ENCODE data around the gene APCDD1L. TPM values are rescaled to one million over a fixed set of nuclear protein-coding genes. Genes with fewer than 3 reads are reported as not detected.
A peak's percentile ranks its signal among the peaks of the same experiment; 100 is the strongest.

APCDD1L gene
- total and polyA plus RNA-seq, 2 of the 8 experiments (the other 6 are each of a cell fraction or from before 2014, with no cell fraction given) = 0.83 to 3.1 TPM

DNA sequence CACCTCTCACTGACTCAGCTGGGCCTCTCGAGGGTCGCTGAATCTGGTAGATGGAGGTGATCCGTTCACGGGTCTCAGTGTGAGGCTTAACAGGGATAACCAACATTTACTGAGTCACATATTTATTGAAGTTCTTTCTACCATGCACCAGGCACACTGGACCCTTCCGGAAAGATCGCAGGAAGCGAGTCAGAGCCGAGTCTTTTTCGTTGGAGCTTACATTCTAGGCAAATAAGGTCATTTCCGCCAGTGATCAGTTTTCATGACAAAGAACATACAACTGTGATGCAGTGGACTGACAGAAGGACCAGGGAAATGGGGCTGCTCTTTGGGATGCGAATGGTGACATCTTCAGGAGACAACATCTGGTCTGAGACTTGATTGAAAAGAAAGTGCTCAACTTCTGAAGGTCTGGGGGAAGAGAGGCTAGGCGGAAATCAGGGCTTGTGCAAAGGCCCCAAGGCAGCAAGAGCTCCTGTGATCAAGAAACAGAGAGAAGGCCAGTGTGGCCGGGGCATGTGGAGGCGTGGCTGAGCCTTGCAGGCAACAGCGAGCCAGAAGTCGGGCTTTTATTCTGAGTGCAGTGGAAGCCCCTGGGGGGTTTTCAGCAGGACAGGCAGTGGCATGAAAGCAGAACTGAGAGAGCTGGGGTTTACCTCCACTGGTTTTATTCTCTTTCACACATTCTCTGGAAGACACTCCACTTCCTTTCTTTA lies 56.7 kb downstream of the APCDD1L start:
- H3K56ac ChIP-seq (replicated peaks; ENCODE audit: insufficient read length, low read depth, low read length) = no peak overlapping the region
- ChIA-PET POLR2A (ENCODE audit: partially characterized antibody) (interaction anchor here (0.6 kb wide), 1 partner anchor 187 kb away, joined by 3 read pairs; no protein-coding TSS in a partner anchor), CTCF (ENCODE audit: partially characterized antibody) (interaction anchor here (0.9 to 2.7 kb wide), 3 partner anchors 12 to 266 kb away, joined by 3 to 15 read pairs (median 4); no protein-coding TSS in a partner anchor)
- no peak overlapping the region for H3K27ac ChIP-seq (ENCODE audit: low read depth, low read length)
- no peaks in the 10 kb centered on the region for H3K27me3 ChIP-seq (replicated peaks in 1 of 4; ENCODE audit: control insufficient read depth in 3 of 4, extremely low read depth in 1 of 4, insufficient read depth in 3 of 4, low read length in 3 of 4)
- no peak overlapping the region for H2AFZ ChIP-seq (ENCODE audit: low read length)
- H3K18ac ChIP-seq (ENCODE audit: extremely low read depth, low read length) = no peak overlapping the region
- WGBS, 2 experiments (ENCODE audit: extremely low coverage in 1 of 2, insufficient coverage in 1 of 2, insufficient read length in 1 of 2, insufficient replicate concordance in 2 of 2, low coverage in 1 of 2, low lambda C conversion rate in 2 of 2, missing lambda C conversion rate in 1 of 2) = 87% methylated on average over 16 of the region's 16 CpGs; no CpG with 5 or more reads in 1 of the 2 experiments
- H2BK15ac ChIP-seq (ENCODE audit: low read length) = no peak overlapping the region
- H2AK5ac ChIP-seq (ENCODE audit: low read depth, low read length) = no peak overlapping the region
- H3K4me3 ChIP-seq (ENCODE audit: extremely low read depth in 1 of 4, insufficient read depth in 2 of 4, low read depth in 3 of 4, low read length in 4 of 4) = no peak overlapping the region
- H4K91ac ChIP-seq (replicated peaks; ENCODE audit: insufficient read length, low read length) = no peak overlapping the region
- H4K20me1 ChIP-seq (replicated peaks in 1 of 2; ENCODE audit: control insufficient read depth in 1 of 2, insufficient read depth in 2 of 2, low read length in 2 of 2) = no peaks in the 10 kb centered on the region
- H2BK120ac ChIP-seq (replicated peaks; ENCODE audit: low read depth, low read length) = no peak overlapping the region
- H3K79me2 ChIP-seq (ENCODE audit: control insufficient read depth in 1 of 2, insufficient read depth in 2 of 2, low read length in 2 of 2) = no peaks in the 10 kb centered on the region
- DNase-seq (ENCODE audit: low read depth in 1 of 2, low spot score in 2 of 2) = no peak
- H3K23ac ChIP-seq (ENCODE audit: insufficient read length) = no peak overlapping the region
- H4K8ac ChIP-seq (ENCODE audit: extremely low read depth, insufficient read depth, low read length) = no peak overlapping the region
- H4K5ac ChIP-seq (ENCODE audit: insufficient read length, low read depth, low read length) = no peak overlapping the region
- 0 out of 2 replicates have a peak overlapping the region, but pooled peaks have one; percentile 8 for H2BK20ac ChIP-seq (ENCODE audit: low read length)
- H3K9ac ChIP-seq (replicated peaks in 1 of 4; ENCODE audit: extremely low read depth in 1 of 4, low read depth in 3 of 4, low read length in 3 of 4) = no peak overlapping the region
- H3K4me2 ChIP-seq (ENCODE audit: insufficient read depth in 1 of 2, low read depth in 2 of 2, low read length in 2 of 2) = no peak overlapping the region
- H3K4me1 ChIP-seq (replicated peaks in 1 of 4; ENCODE audit: control insufficient read depth in 3 of 4, insufficient read depth in 4 of 4, low read length in 3 of 4) = peaks cover 0 to 3% (median under 1%) of the 10 kb centered on the region in 4 experiments; a peak in 4 of 7 replicates
- H3K4ac ChIP-seq (replicated peaks; ENCODE audit: insufficient read length, low read depth, low read length) = no peak overlapping the region
- no peak overlapping the region for H2BK12ac ChIP-seq (ENCODE audit: low read depth, low read length)
- H3K23me2 ChIP-seq (ENCODE audit: low read depth, low read length) = no peaks in the 10 kb centered on the region
- H3K14ac ChIP-seq (ENCODE audit: insufficient read length) = no peak overlapping the region
- FAIRE-seq = no peak
- H3K36me3 ChIP-seq (ENCODE audit: control insufficient read depth in 2 of 4, insufficient read depth in 4 of 4, low read length in 3 of 4) = no peaks in the 10 kb centered on the region
- no peak overlapping the region for H2BK5ac ChIP-seq (ENCODE audit: low read depth, low read length)
- H3K79me1 ChIP-seq (ENCODE audit: low read depth, low read length) = no peaks in the 10 kb centered on the region
- H3K9me3 ChIP-seq (ENCODE audit: insufficient read depth in 2 of 2, low read depth in 1 of 2, low read length in 1 of 2) = 0 out of 4 replicates have a peak, but pooled peaks cover 0 to 3% of the 10 kb centered on the region in 2 experiments
- TF ChIP-seq KDM1A (IDR thresholded peaks at IDR 0.05; ENCODE audit: borderline replicate concordance, low read length) (peak; percentile 53; the same call in 1 of the 2 replicates), NANOG (IDR thresholded peaks at IDR 0.05; ENCODE audit: insufficient read depth, low read depth, low read length, poor library complexity, severe bottlenecking) (no peak), RFX5 (IDR thresholded peaks at IDR 0.05; ENCODE audit: borderline replicate concordance, low read depth, low read length) (no peak)
